ENCODE measurements around the gene TNFRSF8.

GRCh38 chr1:12164210-12164609, 101.1 kb downstream of the TNFRSF8 start:
- no peak for TF ChIP-seq CTCF (conservative IDR thresholded peaks at IDR 0.05; ENCODE audit: low read depth, low read length)
- no peak for TF ChIP-seq EZH2phosphoT487 (IDR thresholded peaks at IDR 0.05; ENCODE audit: borderline replicate concordance, low read length)
